ENCODE results near the gene HACD3. TPM values are rescaled to one million over a fixed set of nuclear protein-coding genes. Genes with fewer than 3 reads are reported as not detected.

Gene HACD3
- total and polyA plus RNA-seq, 2 of the 13 experiments (the other 11 are each of a cell fraction or from before 2014, with no cell fraction given), result 73.6 to 161 TPM

- TF ChIP-seq ZBTB37 (CRISPR knock-in tag; IDR thresholded peaks at IDR 0.05) (no peak), ZNF329 (CRISPR knock-in tag; IDR thresholded peaks at IDR 0.05; ENCODE audit: low read depth) (no peak), ZNF207 (IDR thresholded peaks at IDR 0.05; ENCODE audit: borderline replicate concordance) (no peak)
Observed at GRCh38 chr15:65509321-65509720, 20.9 kb upstream of the HACD3 start (continued).

- no peak for DNase-seq (ENCODE audit: low spot score)
- no peak for ATAC-seq
- peaks cover 2 to 30% of the 10 kb centered on the region in 2 experiments; a peak in 3 of 5 replicates for H3K36me3 ChIP-seq (replicated peaks in 1 of 2; ENCODE audit: control insufficient read depth in 1 of 2, insufficient read depth in 2 of 2, low read length in 2 of 2)
- peaks cover 22% of the 10 kb centered on the region for H3K79me2 ChIP-seq (ENCODE audit: insufficient read depth, low read length)
- CTCF ChIA-PET (ENCODE audit: low intra/inter-chr PET ratio, low total read pairs), result no interaction called here
- TF ChIP-seq UBTF (CRISPR knock-in tag; IDR thresholded peaks at IDR 0.05) (no peak), JUN (CRISPR knock-in tag; IDR thresholded peaks at IDR 0.05) (no peak), SALL2 (CRISPR knock-in tag; IDR thresholded peaks at IDR 0.05) (no peak), TCF12 (IDR thresholded peaks at IDR 0.05) (no peak), TCF12 (CRISPR knock-in tag; IDR thresholded peaks at IDR 0.05) (no peak), ZBTB25 (CRISPR knock-in tag; IDR thresholded peaks at IDR 0.05) (no peak), ZNF224 (CRISPR knock-in tag; IDR thresholded peaks at IDR 0.05) (no peak), ZNF780A (CRISPR knock-in tag; IDR thresholded peaks at IDR 0.05) (no peak), ZNF513 (CRISPR knock-in tag; conservative IDR thresholded peaks at IDR 0.05) (no peak), KDM5B (CRISPR knock-in tag; IDR thresholded peaks at IDR 0.05; ENCODE audit: borderline replicate concordance) (no peak)
- no peaks in the 10 kb centered on the region; a peak in 1 of 5 replicates for H3K27me3 ChIP-seq (ENCODE audit: control insufficient read depth in 1 of 2, insufficient read depth in 2 of 2, low read length in 2 of 2)
- no peak overlapping the region for H2AFZ ChIP-seq (ENCODE audit: low read length)
- POLR2A ChIA-PET, result interaction anchor here (1.0 to 1.5 kb wide), 2 partner anchors 13 to 18 kb away, joined by 3 to 7 read pairs; partner anchors contain the start of gene HACD3
- H4K20me1 ChIP-seq (ENCODE audit: insufficient read depth, low read length), result no peaks in the 10 kb centered on the region
- H3K27ac ChIP-seq (ENCODE audit: extremely low read length, insufficient read depth, low read length), result no peak overlapping the region
- no peaks in the 10 kb centered on the region for H3K9me3 ChIP-seq (ENCODE audit: low read length)
- FAIRE-seq, result no peak
- 98% methylated on average over 5 of the region's 5 CpGs for WGBS (ENCODE audit: low lambda C conversion rate)
- in situ Hi-C loops (cut with HindIII; ENCODE audit: extremely low pct_ligation_motif_present, low pct_unique_long_range_greater_than_20kb) (no loop called here), intact Hi-C loops (cut with micrococcal nuclease; ENCODE audit: unreplicated experiment) (no loop called here)
- no peak overlapping the region for H3K4me3 ChIP-seq (replicated peaks in 1 of 3; ENCODE audit: insufficient read depth in 1 of 3, low read depth in 2 of 3, low read length in 3 of 3)
- H3K4me1 ChIP-seq (ENCODE audit: insufficient read depth, low read length), result peaks cover 24% of the 10 kb centered on the region
- no peak overlapping the region for H3K4me2 ChIP-seq (ENCODE audit: low read depth, low read length)
- no TSS peak for BruUV-seq (replicated peaks)
- no peak overlapping the region for H3K9ac ChIP-seq (ENCODE audit: insufficient read depth, low read depth, low read length)
Observed at GRCh38 chr15:65512189-65512588, 18.1 kb upstream of the HACD3 start.

Data from HepG2 (cell line).